HepG2 (cell line): ENCODE data around the gene OR2F1. TPM values are rescaled to one million over a fixed set of nuclear protein-coding genes. Genes with fewer than 3 reads are reported as not detected.

Experiments
- ATAC-seq: fragments of 200-7000 bp; cut with Tn5 transposase; 3 replicates; pipeline ENCODE4 v1.9.1; 2020; ENCODE audit warnings: mild to moderate bottlenecking, moderate library complexity
- BruUV-seq: library from RNA; stranded (reverse); fragments of 400-500 nt; replicated peaks from 2 replicates; lab custom pipeline; 2021; lab: Mats Ljungman, UMichigan
- CTCF ChIA-PET: fragments of 300-600 bp; formaldehyde crosslinking; extraction: SDS; loops from one replicate; lab custom pipeline; 2021; ENCODE audit warnings: low total read pairs, inconsistent platforms, low intra/inter-chr PET ratio; lab: Yijun Ruan, JAX
- POLR2A ChIA-PET: fragments of 350-600 bp; sonication (Branson Sonifier 250); formaldehyde crosslinking; loops from one replicate; lab custom pipeline; 2020; ENCODE audit warnings: antibody characterized with exemption, inconsistent platforms; lab: Yijun Ruan, JAX
- DNase-seq: peaks from one replicate; pipeline ENCODE4 v3.0.0-alpha.2; 2015; ENCODE audit warnings: low spot score
- FAIRE-seq: peaks from 3 replicates; lab custom pipeline; 2011; peaks lifted over from hg19 to GRCh38; lab: Jason Lieb, UNC
- H2AFZ ChIP-seq: one replicate; pipeline ENCODE4 v1.6.1; 2011; ENCODE audit warnings: low read length, inconsistent platforms
- H3K27ac ChIP-seq: fragments of 300-600 bp; 3 replicates; pipeline ENCODE4 v1.8.0; 2011; ENCODE audit warnings: mixed run types, mild to moderate bottlenecking, mixed read lengths, low read length, inconsistent platforms; ENCODE audit not compliant: insufficient read depth; ENCODE audit errors: extremely low read length
- H3K27me3 ChIP-seq, 2 experiments: fragments of 200-600 bp in 1 of 2; 2 replicates in 1 of 2; 3 replicates in 1 of 2; pipeline versions ENCODE4 v1.6.0 to v1.8.0; 2011; ENCODE audit warnings: low read length in 2 of 2, mild to moderate bottlenecking in 2 of 2, moderate library complexity in 2 of 2, inconsistent platforms in 1 of 2; ENCODE audit not compliant: insufficient read depth in 2 of 2, control insufficient read depth in 1 of 2
- H3K36me3 ChIP-seq, 2 experiments: fragments of 200-600 bp in 1 of 2; replicated peaks in 1 of 2; 2 replicates in 1 of 2; 3 replicates in 1 of 2; pipeline versions ENCODE4 v1.5.1 to v1.8.0; 2011; ENCODE audit warnings: low read length in 2 of 2, inconsistent platforms in 1 of 2; ENCODE audit not compliant: insufficient read depth in 2 of 2, control insufficient read depth in 1 of 2
- H3K4me1 ChIP-seq: 2 replicates; pipeline ENCODE4 v1.5.1; 2012; ENCODE audit warnings: low read length, inconsistent platforms; ENCODE audit not compliant: insufficient read depth
- H3K4me2 ChIP-seq: 2 replicates; pipeline ENCODE4 v1.6.0; 2011; ENCODE audit warnings: low read depth, low read length, inconsistent platforms
- H3K4me3 ChIP-seq, 3 experiments: fragments of 200-600 bp in 1 of 3; sonication (generic), shearing (Covaris generic) in 1 of 3; replicated peaks in 1 of 3; 2 replicates each; pipeline ENCODE4 v1.5.1; 2011 to 2016; ENCODE audit warnings: low read length in 3 of 3, inconsistent platforms in 2 of 3, low read depth in 2 of 3, mild to moderate bottlenecking in 2 of 3, control low read depth in 1 of 3, mixed read lengths in 1 of 3; ENCODE audit not compliant: insufficient read depth in 1 of 3
- H3K79me2 ChIP-seq: one replicate; pipeline ENCODE4 v1.6.1; 2011; ENCODE audit warnings: low read length, inconsistent platforms; ENCODE audit not compliant: insufficient read depth
- H3K9ac ChIP-seq: 2 replicates; pipeline ENCODE4 v1.6.0; 2011; ENCODE audit warnings: mild to moderate bottlenecking, low read depth, low read length, inconsistent platforms; ENCODE audit not compliant: insufficient read depth
- H3K9me3 ChIP-seq: 2 replicates; pipeline ENCODE4 v1.5.1; 2012; ENCODE audit warnings: mild to moderate bottlenecking, low read length
- H4K20me1 ChIP-seq: 2 replicates; pipeline ENCODE4 v1.6.0; 2011; ENCODE audit warnings: inconsistent platforms, mild to moderate bottlenecking, low read length, moderate library complexity; ENCODE audit not compliant: insufficient read depth
- ELF4 ChIP-seq: sonication (generic); formaldehyde crosslinking; IDR thresholded peaks from 2 replicates; pipeline ENCODE4 v1.5.0; 2020; ENCODE audit warnings: missing genetic modification reagents, mild to moderate bottlenecking, moderate library complexity, borderline replicate concordance
- GATA4 ChIP-seq: sonication (generic); IDR thresholded peaks from 2 replicates; pipeline ENCODE4 v1.6.1; 2016; ENCODE audit warnings: antibody characterized with exemption, low read depth, borderline replicate concordance
- NFKBIZ ChIP-seq: IDR thresholded peaks from 2 replicates; pipeline ENCODE4 v1.6.1; 2018; ENCODE audit warnings: missing genetic modification reagents, missing compliant biosample characterization
- SATB2 ChIP-seq: sonication (generic); formaldehyde crosslinking; IDR thresholded peaks from 2 replicates; pipeline ENCODE4 v1.5.0; 2020; ENCODE audit warnings: missing genetic modification reagents
- ZNF17 ChIP-seq: sonication (generic); formaldehyde crosslinking; IDR thresholded peaks from 2 replicates; pipeline ENCODE4 v1.5.0; 2020; ENCODE audit warnings: mild to moderate bottlenecking, missing genetic modification reagents
- ZNF20 ChIP-seq: sonication (generic); formaldehyde crosslinking; IDR thresholded peaks from 2 replicates; pipeline ENCODE4 v1.4.0; 2020; ENCODE audit warnings: mild to moderate bottlenecking, moderate library complexity, missing genetic modification reagents
- ZNF234 ChIP-seq: sonication (generic); formaldehyde crosslinking; conservative IDR thresholded peaks from 2 replicates; pipeline ENCODE4 v1.5.1; 2020; ENCODE audit warnings: mild to moderate bottlenecking, missing genetic modification reagents
- ZNF354B ChIP-seq: sonication (generic); formaldehyde crosslinking; IDR thresholded peaks from 2 replicates; pipeline ENCODE4 v1.8.0; 2022; ENCODE audit warnings: mild to moderate bottlenecking, missing genetic modification reagents
- ZNF432 ChIP-seq: sonication (generic); formaldehyde crosslinking; IDR thresholded peaks from 2 replicates; pipeline ENCODE4 v1.5.0; 2020; ENCODE audit warnings: missing genetic modification reagents, mild to moderate bottlenecking, borderline replicate concordance
- ZSCAN21 ChIP-seq: sonication (generic); formaldehyde crosslinking; IDR thresholded peaks from 2 replicates; pipeline ENCODE4 v1.8.0; 2022; ENCODE audit warnings: mild to moderate bottlenecking, missing genetic modification reagents, moderate library complexity, borderline replicate concordance
- WGBS: methylation state at CpG from one replicate; pipeline ENCODE4 v1.1.6; 2017; ENCODE audit warnings: low lambda C conversion rate; 5-methylcytosine and 5-hydroxymethylcytosine counted together
- in situ Hi-C: cut with HindIII; loops from 2 replicates; pipeline ENCODE4 v1.10.0; 2017; ENCODE audit warnings: low pct_unique_long_range_greater_than_20kb; ENCODE audit not compliant: extremely low pct_ligation_motif_present
- intact Hi-C: fragments of 100-400 bp; cut with micrococcal nuclease; formaldehyde crosslinking; loops from one replicate; pipeline ENCODE4 v1.10.0; 2022; ENCODE audit not compliant: unreplicated experiment
- polyA plus RNA-seq, 8 experiments: library from polyadenylated mRNA; depleted of rRNA in 3 of 8; stranded (reverse) in 7 of 8; unstranded in 1 of 8; fragments of >200 nt; fragmentation: Illumina TruSeq in 4 of 8; extraction: Trizol in 4 of 8; gene quantifications; 2 replicates each; pipeline versions ENCODE4 v1.2.1 to v1.2.3, GENCODE V29; 2011 to 2016; ENCODE audit warnings: low read depth in 4 of 8, missing spikeins in 1 of 8, mixed read lengths in 1 of 8; ENCODE audit not compliant: insufficient read depth in 1 of 8
- total RNA-seq, 5 experiments: library from RNA; depleted of rRNA; stranded (reverse); fragments of >200 nt; fragmentation: Illumina TruSeq; extraction: Trizol; gene quantifications; 2 replicates each; pipeline ENCODE4 v1.2.3, GENCODE V29; 2016; ENCODE audit warnings: low read depth in 1 of 5
- TF ChIP-seq, protein P1 (sequence below): sonication (generic); formaldehyde crosslinking; IDR thresholded peaks from 2 replicates; pipeline ENCODE4 v1.4.0; 2020; ENCODE audit warnings: mild to moderate bottlenecking, missing genetic modification reagents
- TF ChIP-seq, protein P2 (sequence below): sonication (generic); formaldehyde crosslinking; conservative IDR thresholded peaks from 2 replicates; pipeline ENCODE4 v1.4.0; 2020; ENCODE audit warnings: missing genetic modification reagents
- TF ChIP-seq, protein P3 (sequence below), 2 experiments: fragments of 450-650 bp in 1 of 2; sonication (generic) in 1 of 2; formaldehyde crosslinking; IDR thresholded peaks; 2 replicates each; pipeline versions ENCODE4 v1.5.0 to v1.8.0; 2020 to 2022; ENCODE audit warnings: mild to moderate bottlenecking in 1 of 2, missing genetic modification reagents in 1 of 2
- TF ChIP-seq, protein P4 (sequence below): sonication (generic); formaldehyde crosslinking; IDR thresholded peaks from 2 replicates; pipeline ENCODE4 v1.8.1; 2022; ENCODE audit warnings: low read depth, mild to moderate bottlenecking, missing genetic modification reagents
- TF ChIP-seq, protein P5 (sequence below): sonication (generic); formaldehyde crosslinking; IDR thresholded peaks from 2 replicates; pipeline ENCODE4 v1.4.0; 2020; ENCODE audit warnings: mild to moderate bottlenecking, low read depth, missing genetic modification reagents
- TF ChIP-seq, protein P6 (sequence below): sonication (generic); formaldehyde crosslinking; conservative IDR thresholded peaks from 2 replicates; pipeline ENCODE4 v1.4.0; 2020; ENCODE audit warnings: missing genetic modification reagents

The OR2F1 gene
- total and polyA plus RNA-seq, 2 of the 13 experiments (the other 11 are each of a cell fraction or from before 2014, with no cell fraction given), result 0.36 to 1.5 TPM

DNA sequence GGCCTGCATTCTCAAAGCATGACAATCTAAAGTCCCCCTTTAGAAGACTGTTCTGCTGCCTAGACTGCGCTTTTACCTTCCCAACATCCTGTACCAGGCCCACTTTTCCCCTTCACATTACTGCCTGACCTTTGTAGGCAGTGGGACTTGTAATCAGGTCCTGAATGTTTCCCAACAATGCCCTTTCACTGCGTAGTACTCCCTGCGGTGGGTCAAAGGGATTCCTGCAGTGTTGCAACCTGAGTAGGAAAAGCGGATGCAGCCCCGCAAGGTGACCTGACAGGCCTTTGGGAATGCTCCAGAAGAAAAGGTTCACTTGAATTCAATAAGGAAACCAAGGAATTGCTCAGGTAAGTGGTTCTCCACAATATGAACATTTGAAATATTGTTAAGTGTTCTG lies 47.7 kb upstream of the OR2F1 start:
- WGBS, result 2% methylated on average over 5 of the region's 5 CpGs
- intact Hi-C loops (no loop called here), in situ Hi-C loops (loop anchor here (25.0 kb wide), 1 partner anchor 520 kb away; the partner anchor contains the start of gene ZYX)
- H3K4me3 ChIP-seq, result peak overlapping the region in 1 of 3 experiments; percentile 14; a peak in 1 of 6 replicates
- ATAC-seq, result peak; percentile 83
- no peaks in the 10 kb centered on the region for H3K27me3 ChIP-seq
- peaks cover 82% of the 10 kb centered on the region for H3K4me1 ChIP-seq
- no peaks in the 10 kb centered on the region for H3K79me2 ChIP-seq
- peak; percentile 97 for FAIRE-seq
- peak overlapping the region; percentile 53 for H3K9ac ChIP-seq
- DNase-seq, result peak; percentile 97
- no peaks in the 10 kb centered on the region for H3K36me3 ChIP-seq
- ChIA-PET POLR2A (interaction anchor here (9.4 kb wide), 1 partner anchor 24 kb away, joined by 174 read pairs; no protein-coding TSS in a partner anchor), CTCF (no interaction called here)
- peak overlapping the region; percentile 69 for H3K4me2 ChIP-seq
- H4K20me1 ChIP-seq, result no peaks in the 10 kb centered on the region
- BruUV-seq, result no TSS peak
- no peaks in the 10 kb centered on the region for H3K9me3 ChIP-seq
- H2AFZ ChIP-seq, result no peak overlapping the region
- peak overlapping the region; percentile 99 for H3K27ac ChIP-seq
- TF ChIP-seq, protein P1, sequence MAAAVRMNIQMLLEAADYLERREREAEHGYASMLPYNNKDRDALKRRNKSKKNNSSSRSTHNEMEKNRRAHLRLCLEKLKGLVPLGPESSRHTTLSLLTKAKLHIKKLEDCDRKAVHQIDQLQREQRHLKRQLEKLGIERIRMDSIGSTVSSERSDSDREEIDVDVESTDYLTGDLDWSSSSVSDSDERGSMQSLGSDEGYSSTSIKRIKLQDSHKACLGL (CRISPR knock-in tag), result no peak
- TF ChIP-seq SATB2 (CRISPR knock-in tag) (no peak), ZSCAN21 (CRISPR knock-in tag) (peak; percentile 41; the same call in 1 of the 2 replicates), ZNF17 (CRISPR knock-in tag) (no peak), ZNF234 (CRISPR knock-in tag) (no peak), ELF4 (CRISPR knock-in tag) (no peak), GATA4 (no peak), ZNF432 (no peak), NFKBIZ (CRISPR knock-in tag) (peak; percentile 92), ZNF20 (CRISPR knock-in tag) (no peak), ZNF354B (CRISPR knock-in tag) (0 out of 2 replicates have a peak, but pooled peaks have one; percentile 69)
- TF ChIP-seq, protein P2, sequence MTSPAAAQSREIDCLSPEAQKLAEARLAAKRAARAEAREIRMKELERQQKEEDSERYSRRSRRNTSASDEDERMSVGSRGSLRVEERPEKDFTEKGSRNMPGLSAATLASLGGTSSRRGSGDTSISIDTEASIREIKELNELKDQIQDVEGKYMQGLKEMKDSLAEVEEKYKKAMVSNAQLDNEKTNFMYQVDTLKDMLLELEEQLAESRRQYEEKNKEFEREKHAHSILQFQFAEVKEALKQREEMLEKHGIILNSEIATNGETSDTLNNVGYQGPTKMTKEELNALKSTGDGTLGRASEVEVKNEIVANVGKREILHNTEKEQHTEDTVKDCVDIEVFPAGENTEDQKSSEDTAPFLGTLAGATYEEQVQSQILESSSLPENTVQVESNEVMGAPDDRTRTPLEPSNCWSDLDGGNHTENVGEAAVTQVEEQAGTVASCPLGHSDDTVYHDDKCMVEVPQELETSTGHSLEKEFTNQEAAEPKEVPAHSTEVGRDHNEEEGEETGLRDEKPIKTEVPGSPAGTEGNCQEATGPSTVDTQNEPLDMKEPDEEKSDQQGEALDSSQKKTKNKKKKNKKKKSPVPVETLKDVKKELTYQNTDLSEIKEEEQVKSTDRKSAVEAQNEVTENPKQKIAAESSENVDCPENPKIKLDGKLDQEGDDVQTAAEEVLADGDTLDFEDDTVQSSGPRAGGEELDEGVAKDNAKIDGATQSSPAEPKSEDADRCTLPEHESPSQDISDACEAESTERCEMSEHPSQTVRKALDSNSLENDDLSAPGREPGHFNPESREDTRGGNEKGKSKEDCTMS (CRISPR knock-in tag), result no peak
- TF ChIP-seq, protein P3, sequence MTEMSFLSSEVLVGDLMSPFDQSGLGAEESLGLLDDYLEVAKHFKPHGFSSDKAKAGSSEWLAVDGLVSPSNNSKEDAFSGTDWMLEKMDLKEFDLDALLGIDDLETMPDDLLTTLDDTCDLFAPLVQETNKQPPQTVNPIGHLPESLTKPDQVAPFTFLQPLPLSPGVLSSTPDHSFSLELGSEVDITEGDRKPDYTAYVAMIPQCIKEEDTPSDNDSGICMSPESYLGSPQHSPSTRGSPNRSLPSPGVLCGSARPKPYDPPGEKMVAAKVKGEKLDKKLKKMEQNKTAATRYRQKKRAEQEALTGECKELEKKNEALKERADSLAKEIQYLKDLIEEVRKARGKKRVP (CRISPR knock-in tag; IDR thresholded peaks at IDR 0.05), result peak in 1 of 2 experiments; percentile 89; a peak in 2 of 4 replicates
- TF ChIP-seq, protein P4, sequence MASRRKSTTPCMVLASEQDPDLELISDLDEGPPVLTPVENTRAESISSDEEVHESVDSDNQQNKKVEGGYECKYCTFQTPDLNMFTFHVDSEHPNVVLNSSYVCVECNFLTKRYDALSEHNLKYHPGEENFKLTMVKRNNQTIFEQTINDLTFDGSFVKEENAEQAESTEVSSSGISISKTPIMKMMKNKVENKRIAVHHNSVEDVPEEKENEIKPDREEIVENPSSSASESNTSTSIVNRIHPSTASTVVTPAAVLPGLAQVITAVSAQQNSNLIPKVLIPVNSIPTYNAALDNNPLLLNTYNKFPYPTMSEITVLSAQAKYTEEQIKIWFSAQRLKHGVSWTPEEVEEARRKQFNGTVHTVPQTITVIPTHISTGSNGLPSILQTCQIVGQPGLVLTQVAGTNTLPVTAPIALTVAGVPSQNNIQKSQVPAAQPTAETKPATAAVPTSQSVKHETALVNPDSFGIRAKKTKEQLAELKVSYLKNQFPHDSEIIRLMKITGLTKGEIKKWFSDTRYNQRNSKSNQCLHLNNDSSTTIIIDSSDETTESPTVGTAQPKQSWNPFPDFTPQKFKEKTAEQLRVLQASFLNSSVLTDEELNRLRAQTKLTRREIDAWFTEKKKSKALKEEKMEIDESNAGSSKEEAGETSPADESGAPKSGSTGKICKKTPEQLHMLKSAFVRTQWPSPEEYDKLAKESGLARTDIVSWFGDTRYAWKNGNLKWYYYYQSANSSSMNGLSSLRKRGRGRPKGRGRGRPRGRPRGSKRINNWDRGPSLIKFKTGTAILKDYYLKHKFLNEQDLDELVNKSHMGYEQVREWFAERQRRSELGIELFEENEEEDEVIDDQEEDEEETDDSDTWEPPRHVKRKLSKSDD, result 0 out of 2 replicates have a peak, but pooled peaks have one; percentile 66
- TF ChIP-seq, protein P5, sequence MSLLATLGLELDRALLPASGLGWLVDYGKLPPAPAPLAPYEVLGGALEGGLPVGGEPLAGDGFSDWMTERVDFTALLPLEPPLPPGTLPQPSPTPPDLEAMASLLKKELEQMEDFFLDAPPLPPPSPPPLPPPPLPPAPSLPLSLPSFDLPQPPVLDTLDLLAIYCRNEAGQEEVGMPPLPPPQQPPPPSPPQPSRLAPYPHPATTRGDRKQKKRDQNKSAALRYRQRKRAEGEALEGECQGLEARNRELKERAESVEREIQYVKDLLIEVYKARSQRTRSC, result no peak
- TF ChIP-seq, protein P6, sequence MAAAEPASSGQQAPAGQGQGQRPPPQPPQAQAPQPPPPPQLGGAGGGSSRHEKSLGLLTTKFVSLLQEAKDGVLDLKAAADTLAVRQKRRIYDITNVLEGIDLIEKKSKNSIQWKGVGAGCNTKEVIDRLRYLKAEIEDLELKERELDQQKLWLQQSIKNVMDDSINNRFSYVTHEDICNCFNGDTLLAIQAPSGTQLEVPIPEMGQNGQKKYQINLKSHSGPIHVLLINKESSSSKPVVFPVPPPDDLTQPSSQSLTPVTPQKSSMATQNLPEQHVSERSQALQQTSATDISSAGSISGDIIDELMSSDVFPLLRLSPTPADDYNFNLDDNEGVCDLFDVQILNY (CRISPR knock-in tag), result no peak
